HG03571 (cell line): ENCODE measurements around the gene WDFY3.
"Not testable (repeated sequence)": the region's sequence is repeated elsewhere in the genome, so short reads cannot be mapped to it uniquely, and the experiment has no call there.

Experiments used
- ATAC-seq: cut with Tn5 transposase; IDR thresholded peaks from one replicate; pipeline ENCODE4 v1.9.1; 2021; ENCODE audit not compliant: unreplicated experiment

Gene WDFY3

DNA sequence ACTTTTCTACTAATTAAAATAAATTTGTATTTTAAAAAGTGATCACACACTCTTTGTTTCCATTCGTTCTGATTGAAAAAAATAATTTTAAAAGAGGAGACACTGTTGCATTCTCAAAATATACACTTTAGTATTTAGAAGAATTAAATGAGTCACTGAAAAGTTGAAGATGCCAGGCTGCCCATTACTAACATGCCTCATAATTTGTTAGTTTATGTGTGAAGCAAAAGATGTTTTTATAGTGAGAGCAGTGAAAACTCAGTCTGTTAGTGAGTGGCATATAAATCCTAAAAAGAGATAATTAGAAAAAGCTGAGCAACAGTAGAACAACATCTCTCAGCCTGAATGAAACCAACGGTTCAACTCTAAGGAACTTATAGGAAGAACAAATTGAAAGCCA lies 240.1 kb downstream of the WDFY3 start:
- no peak for ATAC-seq

DNA sequence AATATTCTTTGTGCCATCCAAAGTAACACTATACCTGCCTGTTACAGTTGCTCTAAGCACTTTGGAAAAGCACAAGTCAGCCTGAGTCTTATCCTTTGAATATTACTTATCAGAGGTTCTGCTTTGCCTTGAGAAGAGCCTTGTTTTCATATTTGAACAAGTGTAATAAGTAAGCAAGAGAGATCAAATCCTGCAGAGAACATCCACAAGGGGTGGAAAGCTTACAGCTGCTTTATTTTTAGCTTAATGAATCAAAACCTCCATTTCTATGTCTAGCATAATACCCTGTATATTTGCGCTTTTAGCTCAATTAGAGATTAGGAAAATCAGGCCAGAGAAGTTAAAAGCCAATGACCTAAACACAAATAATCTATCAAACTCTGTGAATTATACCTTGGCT lies 243.8 kb downstream of the WDFY3 start:
- ATAC-seq, result no peak

DNA sequence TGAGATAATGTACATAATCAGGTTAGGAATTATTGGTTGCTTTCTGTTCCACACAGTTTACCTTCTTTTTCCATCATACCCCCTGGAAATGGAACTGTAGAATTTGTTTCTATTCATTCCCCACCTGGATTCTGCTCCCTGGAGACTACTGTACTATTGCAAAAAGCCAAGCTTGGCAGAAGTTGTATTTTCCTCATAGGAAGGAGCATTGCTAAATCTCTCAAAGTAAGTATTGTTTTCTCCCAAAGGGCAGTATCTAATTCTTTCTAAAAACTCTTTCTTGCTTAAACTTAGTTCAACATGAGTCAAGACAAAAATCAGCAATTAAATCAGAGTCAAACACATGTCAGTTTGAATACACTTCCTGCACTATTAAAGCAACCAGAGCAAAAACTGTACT lies 247.4 kb downstream of the WDFY3 start:
- ATAC-seq, result no peak

DNA sequence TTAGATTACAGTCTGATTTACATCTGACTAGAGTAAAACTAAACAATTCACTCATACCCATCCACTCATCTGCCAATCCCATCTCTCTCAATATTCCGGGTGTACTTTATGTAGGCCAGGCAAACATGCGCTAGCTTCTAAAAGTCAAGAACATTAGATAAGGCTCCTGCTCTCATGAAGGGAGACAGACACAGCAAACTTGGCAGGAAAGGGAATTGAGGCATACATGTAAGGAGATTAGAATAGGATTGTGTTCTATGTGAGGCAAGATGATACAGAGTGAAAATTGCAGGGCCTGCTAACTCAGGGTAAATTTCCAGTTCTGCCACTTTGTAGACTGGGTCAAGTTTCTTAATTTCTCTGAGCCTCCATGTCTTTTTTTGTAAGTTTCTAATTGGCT lies 247.8 kb downstream of the WDFY3 start:
- ATAC-seq, result no peak

DNA sequence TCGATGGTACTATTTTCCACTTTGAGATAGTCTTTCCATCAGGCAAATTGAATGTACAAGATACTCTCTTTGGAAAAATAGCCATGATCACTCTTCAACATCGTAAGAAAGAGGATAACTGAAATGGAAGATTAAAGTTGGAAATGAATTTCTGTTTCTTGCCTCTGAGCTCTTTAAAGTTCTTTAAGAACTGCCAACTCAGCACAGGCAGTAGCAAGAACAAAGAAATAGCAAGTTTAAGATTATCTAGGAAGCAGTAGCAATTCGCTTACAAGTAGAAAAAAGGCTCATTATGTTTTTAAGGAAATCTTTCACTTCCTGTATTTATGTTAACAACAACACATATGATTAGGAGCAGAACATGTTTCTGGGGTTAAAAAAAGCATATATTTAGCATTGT lies 255.9 kb downstream of the WDFY3 start:
- no peak for ATAC-seq

DNA sequence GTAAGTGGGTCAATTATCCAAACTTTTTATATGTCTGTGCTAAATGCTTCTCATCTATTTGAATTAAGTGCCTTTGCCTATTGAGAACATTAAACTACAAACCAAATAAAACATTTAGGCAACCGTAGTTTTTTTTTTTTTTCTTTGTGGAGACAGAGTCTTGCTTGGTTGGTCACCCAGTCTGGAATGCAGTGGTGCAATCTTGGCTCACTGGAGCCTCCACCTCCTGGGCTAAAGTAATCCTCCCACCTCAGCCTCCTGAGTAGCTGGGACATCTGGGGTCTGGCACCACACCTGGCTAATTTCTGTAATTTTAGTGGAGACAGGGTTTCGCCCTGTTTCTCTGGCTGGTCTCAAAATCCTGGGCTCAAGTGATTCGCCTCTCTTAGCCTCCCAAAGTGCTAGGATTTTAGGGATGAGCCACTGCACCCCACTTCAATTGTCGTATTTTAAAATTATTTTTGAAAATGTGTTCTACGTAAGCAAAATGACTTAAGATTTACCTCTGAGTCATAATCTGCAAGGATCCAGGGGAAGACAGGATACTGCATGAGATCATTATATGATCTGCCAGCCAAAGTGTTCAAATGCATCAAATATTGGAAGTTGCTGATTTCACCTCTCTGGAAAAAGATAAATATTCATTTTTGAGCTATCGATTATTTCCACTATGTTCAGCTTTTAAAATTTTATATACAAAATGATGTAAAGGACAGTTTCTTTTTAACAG lies 257.9 kb downstream of the WDFY3 start:
- no peak for ATAC-seq

DNA sequence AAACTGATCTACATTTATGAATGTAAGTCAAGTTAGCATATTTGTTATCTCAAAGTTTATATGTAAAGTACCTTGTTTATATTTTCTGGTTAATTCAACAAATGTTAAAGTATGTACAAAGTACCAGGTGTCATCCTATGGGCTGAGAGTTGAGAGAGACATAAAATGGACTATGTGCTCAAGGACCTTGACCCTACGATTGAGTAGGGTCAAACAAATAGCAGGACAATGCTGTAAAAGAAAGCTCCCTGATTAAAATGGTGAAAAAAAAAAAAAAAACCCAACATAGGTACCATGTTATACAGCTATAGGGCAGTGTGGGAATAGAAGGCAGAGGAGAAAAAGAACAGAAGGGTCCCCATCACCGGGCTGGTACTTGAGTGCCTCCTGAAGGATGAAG lies 260.2 kb downstream of the WDFY3 start:
- ATAC-seq, result no peak

DNA sequence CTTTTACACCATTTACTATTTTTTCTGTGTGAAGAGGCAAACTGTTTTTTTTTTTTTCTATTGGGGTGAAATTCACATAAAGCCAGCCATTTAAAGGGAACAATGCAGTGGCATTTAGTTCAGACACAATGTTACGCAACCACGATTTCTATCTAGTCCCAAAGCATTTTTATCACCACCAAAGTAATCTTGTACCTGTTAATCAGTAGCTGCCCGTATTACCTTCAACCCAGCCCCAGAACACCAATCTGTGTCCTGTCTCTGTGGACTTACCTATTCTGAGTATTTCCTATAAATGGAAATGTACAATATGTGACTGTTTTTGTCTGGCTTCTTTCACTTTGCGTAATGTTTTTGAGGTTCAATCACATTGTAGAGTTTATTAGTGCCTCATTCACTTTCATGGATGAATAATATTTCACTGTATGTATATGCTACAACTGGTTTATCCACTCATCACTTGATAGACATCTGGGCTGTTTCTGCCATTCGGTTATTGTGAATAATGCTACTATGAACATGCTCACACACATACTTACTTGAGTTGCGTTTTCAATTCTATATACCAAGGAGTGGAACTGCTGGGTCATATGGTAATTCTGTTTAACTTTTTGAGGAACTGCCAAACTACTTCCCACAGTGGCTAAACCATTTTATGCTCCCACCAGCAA lies 267.4 kb downstream of the WDFY3 start:
- ATAC-seq, result no peak

DNA sequence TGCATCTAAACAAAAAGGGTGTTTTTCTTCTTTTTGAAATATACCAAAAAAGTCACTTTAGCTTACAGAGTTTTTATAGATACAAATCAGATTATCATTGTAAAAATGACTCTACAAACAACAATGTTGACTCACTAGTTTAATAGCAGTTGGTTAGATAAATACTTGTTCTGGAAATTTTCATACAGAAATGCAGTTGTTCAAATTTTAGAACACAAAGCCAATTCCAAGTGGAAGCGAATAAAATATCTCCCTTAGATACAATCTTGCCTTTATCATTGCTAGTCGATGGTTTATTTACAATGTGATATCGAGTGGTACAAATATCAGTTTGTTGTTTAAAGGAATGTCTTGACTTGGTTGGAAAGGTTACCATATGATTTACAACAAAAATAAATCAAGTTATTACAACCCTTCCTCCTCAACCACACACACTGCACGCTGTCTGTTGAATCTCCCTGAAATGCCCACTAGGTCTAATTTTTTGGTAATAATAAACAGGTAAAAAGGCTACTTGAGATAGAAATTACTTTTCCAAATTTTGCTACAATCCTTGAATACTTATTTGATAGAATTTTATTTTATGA lies 268.8 kb downstream of the WDFY3 start:
- ATAC-seq, result no peak

DNA sequence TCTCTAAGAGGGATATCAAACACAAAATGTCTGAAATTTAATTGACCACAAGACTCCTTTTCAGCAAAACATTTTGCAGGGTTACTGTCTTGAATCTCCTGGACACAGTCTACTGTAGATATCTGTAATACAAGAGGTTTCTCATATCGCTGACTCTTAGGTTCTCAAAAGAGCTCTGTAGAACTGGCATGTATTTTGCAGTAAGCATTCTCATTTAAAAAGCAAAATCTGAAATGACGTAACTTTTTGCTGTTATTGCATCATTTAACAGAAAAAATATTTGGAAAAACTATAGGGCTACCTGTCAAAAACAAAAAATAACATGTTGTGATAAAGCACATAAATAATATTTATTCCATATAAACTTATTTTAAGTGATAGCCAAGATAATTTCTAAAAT lies 269.3 kb downstream of the WDFY3 start:
- no peak for ATAC-seq

DNA sequence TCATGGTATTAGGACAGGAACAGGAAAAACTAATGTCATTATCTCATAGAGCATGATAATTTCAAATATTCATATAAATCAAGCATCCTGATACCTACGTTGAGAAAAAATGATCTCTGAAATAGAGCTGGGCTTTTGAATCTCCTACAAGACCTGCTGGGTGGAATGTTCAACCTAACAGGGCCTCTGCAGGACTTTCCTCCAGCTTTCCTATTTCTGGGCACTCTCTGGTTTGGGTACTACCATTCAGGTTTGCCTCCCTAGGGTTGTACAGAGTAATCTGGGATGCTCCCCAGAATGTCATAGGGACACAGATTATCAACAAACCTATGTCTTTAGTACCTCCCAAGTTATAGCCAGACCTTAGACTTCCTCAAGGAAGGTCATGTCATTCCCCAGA lies 274.7 kb downstream of the WDFY3 start:
- ATAC-seq, result no peak

DNA sequence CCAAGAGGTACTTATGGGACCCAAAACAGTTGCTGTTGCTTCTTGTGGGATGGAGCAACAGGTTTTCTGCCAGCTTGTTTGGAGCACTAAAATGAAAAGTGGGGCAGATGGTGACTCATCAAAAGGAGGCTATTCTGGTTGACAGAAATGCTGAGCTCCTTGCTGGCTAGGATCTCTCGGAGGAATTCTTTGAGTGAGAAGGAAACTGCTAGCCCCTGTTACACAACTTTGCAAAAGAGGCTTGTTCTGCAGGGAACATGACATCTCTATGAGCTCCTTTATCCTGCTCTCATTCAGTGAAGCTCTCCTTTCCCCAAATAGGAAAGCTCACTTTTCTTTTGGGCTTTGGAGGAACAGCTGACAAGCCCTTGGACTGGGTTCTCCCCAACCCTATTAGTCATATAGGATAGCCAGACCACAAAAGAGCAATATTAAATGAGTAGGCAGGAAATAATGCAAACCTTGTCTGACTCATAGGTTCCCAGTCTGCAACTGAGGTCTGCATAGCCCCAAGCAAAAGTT lies 275.3 kb downstream of the WDFY3 start:
- ATAC-seq, result no peak

DNA sequence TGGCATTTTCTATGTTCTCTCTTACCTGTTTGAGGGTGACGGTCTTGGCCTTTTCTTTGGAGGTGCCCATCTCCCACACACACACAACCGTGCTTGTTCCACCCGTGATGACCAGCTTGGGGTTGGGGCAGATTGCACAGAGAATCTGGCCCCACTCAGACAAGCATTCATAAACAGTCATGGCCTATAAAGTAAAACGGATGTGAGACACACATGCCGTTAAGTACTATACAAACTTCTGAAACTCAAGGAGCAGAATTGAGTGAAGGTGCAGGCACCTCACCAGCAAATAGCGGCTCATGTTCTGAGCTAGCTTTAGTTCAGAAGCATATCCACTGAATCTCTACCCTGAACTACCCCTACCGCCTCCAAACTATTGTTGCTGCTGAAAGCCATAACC lies 276.0 kb downstream of the WDFY3 start:
- no peak for ATAC-seq

DNA sequence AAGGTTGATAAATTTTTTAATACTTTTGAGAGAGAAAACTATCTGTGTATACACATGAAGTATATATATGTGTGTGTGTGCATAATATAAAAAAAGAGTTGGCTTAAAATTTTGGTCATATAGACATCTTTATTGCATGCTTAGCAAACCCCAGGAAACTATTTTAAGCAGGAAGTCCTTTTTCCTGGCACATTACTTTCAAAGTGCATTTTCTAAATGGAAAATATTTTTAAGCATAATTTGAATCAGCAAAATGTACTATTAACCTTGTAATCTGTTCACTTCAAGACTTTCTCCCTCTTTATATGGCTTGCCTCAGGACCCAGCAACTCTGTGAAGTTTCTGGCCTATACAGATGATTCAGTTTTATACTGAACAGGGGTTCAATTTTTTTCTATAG lies 277.3 kb downstream of the WDFY3 start:
- ATAC-seq, result no peak

DNA sequence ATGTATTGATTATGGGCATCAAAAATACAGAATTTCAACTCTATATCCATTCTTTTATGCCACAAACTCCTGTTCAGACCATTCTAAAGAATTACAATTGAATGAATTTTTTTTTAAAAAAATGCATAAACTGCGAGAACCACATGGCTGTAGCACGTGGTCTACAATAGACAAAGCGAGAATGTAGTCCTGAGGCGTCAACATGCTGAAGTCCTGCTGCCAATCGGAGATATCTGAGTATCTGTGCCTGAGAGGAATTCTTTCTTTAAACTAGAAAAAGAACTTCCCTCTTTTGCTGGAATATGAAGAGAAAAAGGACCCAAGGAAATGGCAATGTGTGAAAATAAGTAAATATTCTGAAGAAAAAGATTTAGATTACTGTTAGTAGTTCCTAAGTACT lies 277.9 kb downstream of the WDFY3 start:
- ATAC-seq, result no peak

DNA sequence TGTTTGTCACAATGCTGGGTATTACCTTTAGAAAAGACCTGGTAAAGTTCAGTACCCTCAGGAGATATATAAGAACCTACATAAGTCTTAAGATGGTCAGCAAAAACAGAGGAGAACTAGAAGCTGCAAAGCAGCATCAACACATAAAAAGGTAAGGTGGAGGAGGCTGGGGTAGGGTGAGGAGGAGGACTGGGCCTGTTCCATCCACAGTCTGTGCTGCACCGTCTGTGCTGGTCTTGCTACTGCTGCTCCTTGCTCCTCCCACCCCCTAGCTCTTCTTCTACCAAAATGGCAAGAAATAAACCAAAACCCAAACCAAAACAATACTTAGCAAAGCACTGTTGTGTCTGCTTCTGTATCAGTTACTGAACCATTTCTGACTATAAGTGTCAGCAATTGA lies 281.4 kb downstream of the WDFY3 start:
- no peak for ATAC-seq

DNA sequence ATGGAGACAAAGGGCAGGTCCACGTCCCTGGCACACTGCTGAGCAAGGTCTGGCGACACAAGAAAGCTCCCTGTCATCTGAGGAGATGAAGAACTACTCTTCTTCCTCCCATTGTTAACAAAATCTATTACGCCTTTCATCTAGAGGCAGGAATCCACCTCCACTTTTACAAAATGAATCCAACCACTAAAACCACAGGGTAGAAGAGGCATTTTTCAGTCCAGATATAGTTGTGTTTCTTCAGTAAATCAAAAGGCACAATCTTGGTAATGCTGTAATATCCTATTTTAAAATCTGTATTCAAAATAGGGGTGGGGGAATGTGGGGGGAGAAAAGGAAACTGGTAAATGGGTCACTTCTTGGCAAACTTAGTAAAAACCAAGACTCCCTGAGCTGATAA lies 282.1 kb downstream of the WDFY3 start:
- ATAC-seq, result no peak

DNA sequence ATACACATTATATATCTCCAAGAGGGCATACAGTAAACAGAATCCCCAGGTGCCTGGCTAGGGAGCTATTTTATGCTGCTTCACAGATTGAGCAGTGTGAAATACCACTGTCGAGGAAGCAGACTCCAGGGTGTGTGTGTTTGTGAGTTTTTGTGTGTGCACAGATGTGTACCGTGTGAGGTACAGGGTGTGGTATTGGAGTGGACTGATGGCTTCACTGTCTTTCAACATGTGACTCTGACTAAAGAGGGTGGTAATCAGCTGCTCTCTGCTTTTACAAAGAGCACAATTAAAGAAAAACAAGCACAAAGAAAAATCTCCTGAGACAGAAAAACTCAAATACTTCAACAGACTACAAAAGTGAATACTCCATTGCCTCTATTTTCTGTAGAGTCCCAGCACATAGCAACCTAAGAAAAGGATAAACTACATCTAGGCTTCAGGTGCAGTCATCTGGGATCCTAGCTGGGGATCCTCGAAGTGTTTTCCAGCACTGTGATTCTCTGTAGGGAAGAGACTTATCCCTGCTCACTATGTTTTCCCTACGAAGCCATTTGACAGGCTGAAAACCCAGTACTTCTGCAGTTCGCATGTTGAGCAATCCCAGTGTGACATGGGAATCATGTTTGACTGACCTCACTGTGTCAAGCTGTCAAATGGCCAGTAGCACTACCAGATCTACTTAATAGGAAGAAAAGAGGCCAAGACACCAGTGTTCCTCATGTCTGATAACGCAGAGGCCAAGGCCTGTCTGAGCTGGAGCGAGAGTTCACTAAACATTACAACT lies 283.2 kb downstream of the WDFY3 start:
- no peak for ATAC-seq

DNA sequence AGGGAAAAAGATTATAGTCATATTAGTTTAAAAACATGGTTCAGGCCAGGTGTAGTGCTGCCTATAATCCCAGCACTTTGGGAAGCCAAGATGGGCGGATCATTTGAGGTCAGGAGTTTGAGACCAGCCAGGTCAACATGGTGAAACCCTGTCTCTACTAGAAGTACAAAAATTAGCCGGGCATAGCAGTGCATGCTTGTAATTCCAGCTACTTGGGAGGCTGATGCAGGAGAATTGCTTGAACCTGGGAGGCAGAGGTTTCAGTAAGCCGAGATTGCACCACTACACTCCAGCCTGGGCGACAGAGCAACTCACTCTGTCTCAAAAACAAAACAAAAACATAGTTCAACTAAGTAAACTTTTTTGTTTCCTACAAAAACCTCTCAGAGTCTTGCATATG lies 283.8 kb downstream of the WDFY3 start:
- not testable (repeated sequence) for ATAC-seq

DNA sequence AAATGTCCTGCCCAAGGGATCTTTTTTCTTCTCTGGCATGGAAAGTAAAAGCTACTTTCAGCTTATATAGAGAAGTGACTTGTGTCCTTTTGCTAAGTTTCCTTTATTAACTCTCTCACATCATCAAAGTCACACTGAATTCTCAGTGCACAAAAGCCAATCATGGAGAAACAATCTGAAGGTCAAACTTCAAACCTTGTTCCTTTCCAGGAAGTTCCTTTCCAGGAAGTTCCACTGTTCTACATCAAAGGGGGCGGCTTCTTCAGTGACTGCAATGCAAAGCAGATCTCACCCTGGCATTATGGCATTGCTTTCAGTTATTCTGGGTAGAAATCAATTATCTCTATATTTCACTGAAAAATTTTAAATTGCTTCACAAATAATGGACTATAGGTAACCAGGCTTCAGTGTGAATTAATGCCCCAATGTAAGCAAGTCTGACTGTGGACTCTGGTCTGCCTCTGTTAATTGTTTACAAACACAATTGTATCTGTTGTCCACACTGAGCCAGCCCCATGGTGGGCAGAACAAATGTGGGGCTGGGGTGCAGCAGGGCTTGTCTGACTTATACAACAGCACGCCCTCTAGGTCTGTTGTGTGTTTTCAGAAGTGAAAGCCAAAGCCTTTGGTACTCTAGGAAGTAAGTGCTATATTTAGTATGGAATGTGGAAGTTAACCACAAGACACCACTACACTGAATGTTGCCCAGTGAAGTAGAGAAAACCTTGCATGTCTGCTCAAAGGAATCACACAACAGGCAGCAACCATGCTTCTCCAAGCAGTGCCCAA lies 284.8 kb downstream of the WDFY3 start:
- no peak for ATAC-seq

DNA sequence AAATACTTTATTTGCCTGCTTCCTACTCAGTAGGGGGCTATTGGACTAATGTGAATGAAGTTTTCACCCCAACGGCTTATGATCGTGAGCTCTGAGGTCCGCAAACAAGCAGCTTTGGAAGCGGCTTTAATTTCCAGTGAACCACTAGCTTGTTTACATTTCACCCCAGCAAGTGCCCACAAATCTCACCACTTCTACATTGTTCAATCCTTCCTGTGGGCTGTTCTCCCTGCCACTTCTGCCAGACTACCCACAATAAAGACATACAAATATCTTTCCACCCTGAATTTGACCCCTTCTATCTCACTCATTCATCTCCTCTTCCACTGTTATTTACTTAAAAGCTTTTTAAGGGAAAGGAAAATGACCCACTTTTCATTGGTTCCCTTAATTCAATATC lies 285.5 kb downstream of the WDFY3 start:
- no peak for ATAC-seq
